ENCODE data around the gene C14orf93.
"Not testable (repeated sequence)": the region's sequence is repeated elsewhere in the genome, so short reads cannot be mapped to it uniquely, and the experiment has no call there.

C14orf93 gene

DNA sequence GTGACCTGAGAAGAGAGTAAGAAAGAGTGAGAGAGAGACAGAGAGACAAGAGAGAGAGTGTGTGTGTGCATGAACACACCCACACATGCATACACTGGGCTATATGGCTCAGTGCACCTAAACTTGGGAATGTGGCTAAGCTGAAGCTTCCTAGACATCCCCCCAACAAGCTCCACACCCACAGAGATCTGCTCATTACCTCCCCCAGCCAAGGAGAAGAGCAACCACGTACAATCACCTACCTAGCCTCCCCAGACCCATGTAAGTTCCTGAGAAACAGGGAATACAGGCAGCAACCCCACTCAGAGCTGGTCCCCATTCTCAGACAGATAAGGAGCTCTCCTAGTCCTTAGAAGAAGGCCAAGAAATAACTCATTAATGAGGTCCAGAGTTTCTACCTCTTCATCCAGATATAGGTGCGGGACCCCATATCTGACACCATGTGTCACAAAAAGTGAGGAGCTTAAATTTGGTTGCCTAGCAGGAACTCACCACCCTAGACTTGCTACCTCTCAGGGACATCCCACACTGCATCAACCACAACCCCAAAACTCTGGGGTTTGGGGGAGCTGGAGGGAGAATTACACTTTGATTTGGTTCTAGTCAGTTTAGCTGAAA lies 37.5 kb downstream of the C14orf93 start:
- DNase-seq = no peak

- DNase-seq = no peak
These were observed 38.8 kb downstream of the C14orf93 start for GRCh38 chr14:22971152-22971551.

- DNase-seq = no peak
These were observed 43.1 kb downstream of the C14orf93 start for GRCh38 chr14:22966783-22967269.

DNA sequence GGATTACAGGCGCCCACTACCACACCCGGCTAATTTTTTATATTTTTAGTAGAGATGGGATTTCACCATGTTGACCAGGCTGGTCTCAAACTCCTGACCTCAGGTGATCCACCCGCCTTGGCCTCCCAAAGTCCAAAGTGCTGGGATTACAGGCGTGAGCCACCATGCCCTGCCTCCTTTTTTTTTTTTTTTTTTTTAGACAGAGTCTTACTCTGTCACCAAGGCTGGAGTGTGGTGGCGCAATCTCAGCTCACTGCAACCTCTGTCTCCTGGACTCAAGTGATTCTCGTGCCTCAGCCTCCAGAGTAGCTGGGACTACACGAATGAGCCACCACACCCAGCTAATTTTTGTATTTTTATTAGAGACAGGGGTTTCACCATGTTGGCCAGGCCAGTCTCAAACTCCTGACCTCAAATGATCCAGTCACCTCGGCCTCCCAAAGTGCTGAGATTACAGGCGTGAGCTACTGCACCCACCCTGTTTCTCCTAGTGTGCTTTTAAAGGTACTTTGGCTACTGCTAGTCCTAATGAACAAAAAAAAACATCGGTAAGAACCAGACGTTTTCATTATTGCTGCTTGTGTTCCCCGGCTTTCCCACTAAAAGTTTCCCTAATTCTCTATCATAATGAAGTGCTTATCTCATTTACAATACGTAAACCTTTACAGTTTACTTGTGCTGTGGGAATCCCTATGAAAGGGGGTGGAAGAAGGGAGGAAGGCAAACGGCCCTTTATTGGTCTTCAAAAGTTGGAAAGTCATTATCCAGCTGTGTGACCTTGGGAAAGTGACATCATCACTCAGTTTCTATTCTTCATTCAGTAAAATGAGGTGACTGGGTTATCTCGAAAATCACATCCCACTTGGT lies 43.8 kb downstream of the C14orf93 start:
- DNase-seq = not testable (repeated sequence)

GRCh38 chr14:22962061-22962676 lies 47.8 kb downstream of the C14orf93 start:
- DNase-seq = no peak

- no peak for DNase-seq
These were observed 54.0 kb downstream of the C14orf93 start for GRCh38 chr14:22955702-22956569.

- no peak for DNase-seq
These were observed 57.5 kb downstream of the C14orf93 start for GRCh38 chr14:22952418-22952817.

GRCh38 chr14:22951795-22952194 lies 58.1 kb downstream of the C14orf93 start:
- not testable (repeated sequence) for DNase-seq

- DNase-seq = no peak
These were observed 64.3 kb downstream of the C14orf93 start for GRCh38 chr14:22945642-22946041.

DNA sequence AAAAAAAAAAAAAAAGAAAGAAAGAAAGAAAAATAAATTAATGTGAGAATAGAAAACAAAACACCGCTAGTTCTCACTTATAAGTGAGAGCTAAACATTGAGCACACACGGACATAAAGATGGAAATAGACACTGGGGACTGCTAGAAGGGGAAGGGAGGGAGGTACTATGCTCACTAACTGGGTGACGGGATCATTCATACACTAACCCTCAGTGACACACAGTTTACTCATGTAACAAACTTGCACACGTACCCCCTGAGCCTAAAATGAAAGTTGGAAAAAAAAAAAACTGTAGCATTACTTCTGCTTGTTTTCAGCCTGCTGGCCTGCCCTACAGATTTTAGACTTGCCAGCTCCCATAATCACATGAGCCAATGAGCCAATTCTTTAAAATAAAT lies 70.3 kb downstream of the C14orf93 start:
- no peak for DNase-seq
